NCI-H2196 treated with DMSO at 0.1 percent for 48 hours (cell line): ENCODE measurements around the gene NKD1.

Experiments
- DNase-seq: peaks from one replicate; lab custom pipeline; 2025; ENCODE audit not compliant: unreplicated experiment; lab: John Stamatoyannopoulos, UW

Gene NKD1

DNA sequence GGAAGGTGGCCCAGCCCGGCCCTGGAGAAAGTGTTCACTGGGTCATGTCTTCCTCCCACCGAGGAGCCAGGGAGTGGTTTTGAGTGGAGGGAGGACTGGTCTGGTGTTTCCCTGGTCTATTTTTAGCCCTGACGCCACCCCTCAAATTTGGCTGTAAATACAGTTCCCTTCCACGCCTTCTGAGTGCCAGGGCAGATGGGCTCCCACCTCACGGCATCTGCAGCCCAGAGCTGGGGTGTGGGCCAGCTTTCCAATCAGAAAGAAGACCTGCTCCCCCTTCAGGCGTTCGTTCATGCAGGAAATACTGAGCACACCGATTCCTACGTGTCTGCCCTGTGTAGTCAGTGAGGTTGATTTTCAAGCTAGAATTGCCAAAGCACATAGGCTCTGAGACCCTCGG, 79.2 kb downstream of the NKD1 start:
- no peak for DNase-seq

- no peak for DNase-seq
Measured at GRCh38 chr16:50628156-50628802, 80.1 kb downstream of the NKD1 start.

GRCh38 chr16:50629334-50629733, 81.1 kb downstream of the NKD1 start:
- no peak for DNase-seq

DNA sequence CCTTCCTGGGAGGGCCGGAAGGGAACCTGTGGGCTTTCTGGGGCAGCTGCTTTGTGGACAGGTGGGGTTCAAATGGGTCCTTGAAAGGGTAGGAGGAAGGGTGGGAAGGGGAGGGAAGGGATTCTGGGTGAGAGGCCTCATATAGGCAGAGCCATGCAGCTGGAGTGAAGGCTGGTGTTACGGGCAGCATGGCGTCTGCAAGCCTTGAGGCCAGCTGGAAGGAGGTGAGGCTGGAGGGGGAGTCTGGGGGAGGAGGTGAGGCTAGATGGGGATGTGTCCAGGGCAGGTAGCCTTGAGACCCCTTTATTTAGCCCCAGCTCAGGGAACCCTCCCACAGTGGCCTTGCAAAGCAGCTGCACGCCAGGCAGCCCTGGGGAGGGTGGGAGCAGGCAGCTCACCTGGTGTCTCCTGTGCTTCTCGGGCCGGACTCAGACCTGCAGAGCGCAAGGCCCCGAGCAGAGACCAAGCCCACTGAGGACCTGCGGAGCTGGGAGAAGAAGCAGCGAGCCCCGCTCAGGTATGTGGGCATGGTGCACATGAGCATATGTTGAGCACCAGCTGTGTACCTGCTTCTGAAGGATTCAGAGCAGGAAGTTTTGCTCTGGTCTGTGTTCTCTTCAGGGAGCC, 82.3 kb downstream of the NKD1 start:
- no peak for DNase-seq

DNA sequence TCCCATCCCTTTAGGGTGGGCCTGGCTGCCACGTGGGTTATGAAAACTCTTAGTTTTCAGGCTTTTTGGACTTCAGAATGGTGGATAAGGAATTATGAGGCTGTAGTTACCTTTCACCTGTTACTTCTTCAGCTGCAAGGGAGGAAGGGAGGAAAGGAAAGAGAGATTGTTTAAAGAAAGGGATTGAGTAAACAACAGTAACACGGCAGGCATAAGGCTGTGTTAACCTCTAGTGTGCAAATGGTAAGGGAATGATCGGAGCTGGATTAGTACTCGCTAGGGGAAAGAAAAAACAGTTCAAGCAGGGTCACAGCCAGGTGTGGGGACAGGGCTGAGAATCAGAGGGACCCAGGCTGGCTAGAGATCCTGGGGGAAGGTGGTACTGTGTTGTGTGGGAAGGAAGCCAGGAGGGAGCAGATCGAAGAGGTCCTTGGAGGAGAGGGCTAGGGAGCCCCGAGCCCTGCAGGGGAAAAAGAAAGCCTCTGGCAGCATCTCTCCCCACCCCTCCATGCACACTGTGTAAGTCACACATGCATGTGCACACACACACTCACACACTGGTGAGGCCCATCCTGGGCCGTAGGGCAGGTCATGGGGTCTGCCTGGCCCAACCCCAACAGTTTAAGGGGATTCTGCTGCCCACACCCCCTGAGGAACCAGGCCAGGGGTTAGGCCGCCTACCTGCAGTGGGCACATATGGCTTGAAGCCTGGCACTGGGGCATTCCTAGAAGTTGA, 83.2 kb downstream of the NKD1 start:
- DNase-seq: no peak

GRCh38 chr16:50631985-50632576, 83.9 kb downstream of the NKD1 start:
- DNase-seq: no peak

- no peak for DNase-seq
Measured at GRCh38 chr16:50632927-50633800, 85.0 kb downstream of the NKD1 start.

GRCh38 chr16:50634090-50634489, 85.9 kb downstream of the NKD1 start:
- no peak for DNase-seq

DNA sequence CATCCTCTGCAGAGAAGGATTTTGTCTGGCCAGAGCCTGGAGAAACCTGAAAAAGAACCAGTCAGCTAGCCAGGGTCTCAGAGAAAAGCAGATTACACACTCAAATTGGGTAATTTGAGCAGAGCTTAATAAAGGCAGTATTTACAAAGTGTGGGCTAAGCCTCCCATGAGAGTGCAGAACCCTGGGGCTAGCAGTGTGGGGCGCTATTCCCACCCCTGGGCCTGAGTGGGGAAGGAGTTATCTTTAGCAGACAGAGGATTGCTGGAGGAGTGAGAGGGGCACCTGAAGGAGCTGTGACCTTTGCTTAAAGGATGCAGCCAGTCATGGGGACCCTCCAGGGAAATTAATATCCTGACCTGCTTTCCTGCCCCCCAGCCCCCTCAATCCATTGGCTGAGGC, 86.8 kb downstream of the NKD1 start:
- no peak for DNase-seq

DNA sequence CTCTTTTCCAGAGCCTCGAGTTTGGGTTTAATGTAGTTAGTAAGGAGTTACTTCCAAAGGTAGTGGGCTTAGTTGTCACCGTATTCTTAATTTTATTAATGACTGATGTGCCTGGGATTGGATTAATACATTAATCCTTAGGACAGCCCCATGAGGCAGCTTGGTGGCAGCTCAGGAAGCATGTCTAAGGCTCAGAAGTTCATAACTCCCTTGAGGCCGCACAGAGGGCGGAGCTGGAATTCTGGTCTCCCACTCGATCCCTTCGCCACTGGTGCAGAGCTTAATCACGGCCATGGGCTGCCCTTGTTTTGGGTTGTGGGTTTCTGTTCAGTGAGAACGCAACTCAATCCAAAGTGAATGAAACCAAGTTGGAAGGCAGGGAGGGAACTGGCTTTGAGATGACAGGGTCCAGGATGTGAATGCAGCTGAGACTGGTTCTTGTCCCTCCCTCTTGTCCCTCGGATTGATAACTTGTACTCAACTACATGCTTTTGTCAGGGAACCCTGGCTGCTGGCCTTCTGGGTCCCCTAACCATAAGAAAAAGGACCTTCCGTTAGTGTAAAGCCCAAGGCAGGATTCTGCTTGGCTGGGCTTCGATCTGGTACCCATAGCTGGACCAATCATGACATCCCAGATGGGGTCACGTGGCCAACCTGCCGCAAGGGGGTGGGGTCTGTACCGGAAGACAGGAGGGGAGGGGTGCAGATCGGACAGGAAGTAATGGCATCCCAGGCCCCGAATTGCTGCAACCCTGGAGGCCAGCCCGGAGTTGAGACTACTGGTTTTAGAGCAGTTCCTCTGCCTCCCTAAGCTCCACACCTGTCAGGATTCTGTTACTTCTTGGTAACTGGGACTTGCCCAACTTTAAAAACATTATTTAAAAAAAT, 87.6 kb downstream of the NKD1 start:
- no peak for DNase-seq

DNA sequence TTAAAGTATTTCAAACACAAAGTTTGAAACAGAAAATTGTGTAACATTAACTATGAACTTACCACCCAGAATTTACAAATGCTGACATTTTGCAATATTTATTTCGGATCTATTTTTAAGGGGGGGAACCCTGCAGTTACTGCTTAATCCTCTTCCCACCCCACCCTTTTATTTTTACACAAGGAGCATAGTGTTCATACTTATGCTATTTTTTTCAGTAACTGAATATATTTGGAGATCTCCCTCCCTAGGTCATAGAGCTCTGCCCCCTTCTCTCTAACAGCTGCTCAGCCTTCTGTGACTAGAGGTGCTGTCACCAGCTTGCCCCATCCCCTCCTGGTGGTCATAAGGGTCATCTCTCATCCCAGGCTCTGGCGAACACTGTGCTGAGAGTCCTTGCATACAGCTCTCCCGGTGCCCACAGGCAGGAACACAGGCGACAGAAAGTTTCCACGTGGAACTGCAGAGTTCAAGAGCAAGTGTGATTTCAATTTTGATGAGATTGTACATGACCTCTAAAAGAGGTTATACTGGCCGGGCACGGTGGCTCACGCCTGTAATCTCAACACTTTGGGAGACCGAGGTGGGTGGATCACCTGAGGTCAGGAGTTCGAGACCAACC, 88.7 kb downstream of the NKD1 start:
- no peak for DNase-seq

DNA sequence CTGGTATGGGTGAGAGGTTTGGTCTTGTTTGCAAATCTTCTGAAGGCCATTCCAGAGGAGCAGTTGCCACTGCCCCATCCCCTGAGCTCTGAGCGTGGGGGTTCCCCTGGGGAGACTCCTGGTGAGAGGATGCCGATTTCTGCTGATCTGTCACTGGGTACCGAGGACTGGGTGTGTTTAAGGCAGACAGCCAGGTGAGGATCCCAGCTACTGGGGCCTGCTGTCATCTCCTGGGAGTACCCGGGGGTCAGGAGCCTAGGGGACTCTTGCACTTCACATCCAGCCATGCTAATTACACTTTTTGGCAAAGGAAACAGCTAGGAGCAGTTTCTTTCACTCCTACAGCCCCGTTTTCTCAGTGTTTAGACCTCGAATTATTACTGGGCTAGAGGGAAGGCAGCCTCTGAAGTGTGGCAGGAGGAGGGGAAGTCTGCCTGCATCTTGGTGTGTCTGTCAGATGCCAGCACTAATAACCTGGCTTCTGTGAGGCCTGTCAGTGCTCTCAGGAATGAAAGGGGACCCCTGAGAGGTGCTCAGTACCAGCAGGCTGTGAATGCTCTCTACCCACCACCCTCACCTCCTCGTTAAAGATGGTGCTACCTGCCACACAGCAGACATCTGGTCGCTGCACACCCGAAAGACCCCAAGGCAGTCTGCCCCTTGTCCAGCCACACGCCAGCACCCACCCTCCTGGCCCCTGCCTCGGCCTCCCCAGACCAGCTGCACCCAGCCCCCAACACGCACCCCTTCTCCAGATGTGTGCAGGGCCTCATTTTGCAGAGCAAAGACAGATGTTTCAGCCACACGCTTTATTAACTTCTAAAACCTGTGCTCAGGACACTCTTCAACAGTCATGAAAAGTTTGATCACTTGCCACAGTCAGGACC, 89.8 kb downstream of the NKD1 start:
- no peak for DNase-seq

- DNase-seq: no peak
Measured at GRCh38 chr16:50638816-50639670, 90.8 kb downstream of the NKD1 start.

DNA sequence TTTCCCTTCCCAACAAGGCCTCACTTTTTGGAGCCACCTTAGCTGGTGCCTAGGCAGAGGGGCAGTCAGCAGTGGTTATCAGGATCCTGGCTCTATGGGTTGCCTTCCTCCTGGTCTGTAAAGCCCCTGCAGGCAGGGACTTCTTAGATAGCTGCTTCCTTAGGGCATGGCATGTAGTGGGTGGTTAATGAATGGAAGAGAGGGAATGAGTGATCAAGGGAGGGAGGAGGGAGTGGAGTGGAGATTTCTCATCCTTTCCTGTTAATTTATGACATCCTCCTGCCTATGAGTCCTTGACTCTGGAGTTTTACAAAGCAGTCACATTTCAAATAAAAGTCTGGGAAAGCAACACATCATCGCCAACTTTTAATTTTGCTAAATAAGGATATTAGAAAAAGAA, 92.2 kb downstream of the NKD1 start:
- DNase-seq: no peak

DNA sequence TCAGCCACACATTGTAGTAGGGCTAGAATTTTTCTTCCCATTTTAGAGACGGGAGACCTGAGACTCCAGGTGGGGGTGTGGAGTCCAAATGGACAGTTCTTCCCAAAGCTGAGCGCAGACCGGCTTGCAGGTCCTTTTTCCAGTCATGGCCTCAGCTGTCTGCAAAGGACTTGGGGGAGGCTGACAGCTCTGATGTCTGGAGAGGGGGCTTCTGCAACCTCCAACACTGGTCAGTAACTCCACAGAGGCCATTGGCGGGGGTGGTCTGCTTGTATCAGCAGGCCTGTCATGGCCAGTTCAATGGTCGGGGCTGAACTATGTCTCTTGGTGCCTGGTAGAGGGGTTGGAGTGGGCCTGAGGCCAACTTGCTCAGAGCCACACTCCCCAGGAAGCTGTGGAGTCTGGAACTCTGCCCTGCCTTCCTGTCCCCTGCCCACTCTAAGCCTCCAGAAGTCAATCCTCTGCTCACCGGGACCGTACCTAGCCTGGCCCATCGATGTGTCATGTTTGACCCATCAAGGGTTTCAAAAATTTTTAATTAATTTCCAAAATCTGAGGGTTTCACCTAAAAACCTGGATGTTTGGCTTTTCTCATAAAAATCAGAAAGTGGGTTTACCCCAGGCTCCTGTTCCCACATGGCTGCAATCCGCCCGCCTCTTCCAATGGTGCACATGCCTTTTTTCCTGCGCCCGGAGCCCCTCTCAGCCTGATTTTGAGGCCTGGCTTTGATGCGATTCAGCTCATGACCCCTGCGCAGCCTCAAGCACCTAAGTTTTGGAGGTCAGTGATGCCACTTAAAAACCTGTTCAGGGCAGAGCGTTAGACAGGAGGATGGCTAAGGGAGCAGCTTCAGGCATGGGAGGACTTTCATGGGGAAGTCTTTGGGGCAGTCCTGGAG, 93.0 kb downstream of the NKD1 start:
- no peak for DNase-seq

GRCh38 chr16:50641818-50642187, 93.6 kb downstream of the NKD1 start:
- no peak for DNase-seq

GRCh38 chr16:50642349-50642748, 94.2 kb downstream of the NKD1 start:
- no peak for DNase-seq
